D341Med (cell line): Measurements from ENCODE around the gene PNKD.

ENCODE experiments used
- DNase-seq: peaks from one replicate; pipeline ENCODE4 v3.0.0; 2012; ENCODE audit warnings: low spot score

PNKD gene, protein sequence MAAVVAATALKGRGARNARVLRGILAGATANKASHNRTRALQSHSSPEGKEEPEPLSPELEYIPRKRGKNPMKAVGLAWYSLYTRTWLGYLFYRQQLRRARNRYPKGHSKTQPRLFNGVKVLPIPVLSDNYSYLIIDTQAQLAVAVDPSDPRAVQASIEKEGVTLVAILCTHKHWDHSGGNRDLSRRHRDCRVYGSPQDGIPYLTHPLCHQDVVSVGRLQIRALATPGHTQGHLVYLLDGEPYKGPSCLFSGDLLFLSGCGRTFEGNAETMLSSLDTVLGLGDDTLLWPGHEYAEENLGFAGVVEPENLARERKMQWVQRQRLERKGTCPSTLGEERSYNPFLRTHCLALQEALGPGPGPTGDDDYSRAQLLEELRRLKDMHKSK

DNA sequence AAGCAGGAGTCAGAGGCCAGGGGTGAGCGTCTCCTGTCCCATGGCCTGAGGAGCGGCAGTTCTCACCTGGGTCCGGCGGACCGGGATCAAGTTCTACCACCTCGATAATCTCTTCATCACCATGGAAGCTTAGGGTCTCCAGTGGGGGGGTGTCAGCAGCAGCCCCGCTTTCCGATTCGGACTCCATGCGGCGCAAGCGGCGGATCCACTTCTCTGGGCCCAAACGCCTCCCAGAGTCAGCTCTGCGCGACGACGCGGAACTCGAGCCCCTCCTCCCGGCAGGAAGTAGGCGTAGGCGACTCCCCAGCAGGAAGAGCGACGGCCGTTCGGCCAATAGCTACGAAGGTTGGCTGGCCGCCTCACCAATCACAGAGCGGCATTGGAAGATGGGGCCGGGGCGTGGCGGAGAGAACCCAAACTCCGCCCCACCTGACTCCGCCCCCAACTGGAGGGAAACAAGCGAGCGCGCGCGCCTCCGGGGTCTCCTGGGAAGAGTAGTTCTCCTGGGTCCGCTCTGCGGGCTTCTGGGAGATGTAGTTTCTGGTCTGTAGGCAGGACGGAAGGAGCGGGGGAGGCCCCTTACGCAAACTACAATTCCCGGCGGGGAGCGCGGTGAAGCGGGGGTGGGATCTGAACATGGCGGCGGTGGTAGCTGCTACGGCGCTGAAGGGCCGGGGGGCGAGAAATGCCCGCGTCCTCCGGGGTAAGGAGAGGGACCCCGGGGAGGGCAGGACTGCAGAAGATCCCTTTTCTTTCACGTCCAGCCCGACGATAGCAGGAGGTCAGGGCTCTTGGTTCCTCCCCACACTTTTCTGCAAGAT is at the start of gene PNKD, which contains the start of gene AAMP:
TSS of gene PNKD (plus strand) at position 620 of the 821 bp plus-strand sequence. CDS start at position 637, 17 bp downstream.
TSS of gene AAMP (minus strand) at position 238 of the 821 bp plus-strand sequence. CDS start at position 187, 51 bp downstream.
- peak; percentile 98 for DNase-seq

- no peak for DNase-seq
Observed at GRCh38 chr2:218221000-218221399, 49.3 kb upstream of the PNKD start.

- DNase-seq: no peak
Observed at GRCh38 chr2:218223046-218223445, 47.3 kb upstream of the PNKD start.

DNA sequence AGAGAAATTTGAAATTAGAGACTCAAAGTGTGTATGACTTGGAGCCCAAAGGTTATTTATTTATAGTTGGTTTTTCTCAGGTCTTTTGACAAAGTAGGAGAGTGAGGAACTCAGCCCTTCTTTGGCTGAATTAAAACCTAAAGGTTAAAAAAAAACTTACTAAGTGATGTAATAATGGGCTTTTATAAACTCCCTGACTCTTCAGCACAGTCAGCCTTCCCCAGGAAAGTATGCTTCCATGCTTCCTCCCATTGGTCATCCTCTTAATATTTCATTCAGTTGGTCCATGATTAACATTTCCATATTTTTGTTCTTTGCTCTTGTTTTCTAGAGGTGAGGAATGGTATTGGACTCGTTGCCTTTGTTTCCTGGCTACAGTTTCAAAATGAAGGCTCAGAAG is 46.1 kb upstream of the PNKD start:
- no peak for DNase-seq

- DNase-seq: no peak
Observed at GRCh38 chr2:218226903-218227302, 43.4 kb upstream of the PNKD start.

DNA sequence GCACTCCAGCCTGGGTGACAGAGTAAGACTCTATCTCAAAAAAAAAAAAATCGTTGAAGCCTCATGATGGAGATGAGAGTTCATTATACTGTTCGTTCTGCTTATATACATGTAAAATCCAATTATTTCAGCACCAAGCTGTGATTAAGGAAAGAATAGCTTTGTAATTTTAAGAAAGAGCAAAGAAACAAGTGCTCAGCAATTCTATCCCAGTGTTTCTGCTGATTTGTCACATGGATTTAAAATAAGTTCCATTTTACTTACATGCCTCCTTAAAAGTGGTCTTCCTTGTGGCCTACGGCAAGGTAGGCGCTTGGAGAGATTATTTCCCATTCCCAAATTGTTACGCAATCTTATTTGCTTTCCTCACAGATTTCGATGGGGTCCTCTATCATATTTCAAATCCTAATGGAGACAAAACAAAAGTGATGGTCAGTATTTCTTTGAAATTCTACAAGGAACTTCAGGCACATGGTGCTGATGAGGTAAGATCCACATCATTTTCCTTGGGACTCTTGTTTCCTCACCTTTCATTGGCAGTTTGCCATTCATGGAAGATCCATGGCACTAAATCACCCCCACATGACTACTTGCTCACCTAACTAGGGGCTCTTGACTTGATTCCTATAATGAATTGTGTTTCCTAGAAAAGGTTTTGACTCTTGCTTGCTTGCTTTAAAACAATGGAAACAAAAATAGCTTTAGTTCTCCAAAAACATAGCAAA is 41.8 kb upstream of the PNKD start:
- no peak for DNase-seq

- no peak for DNase-seq
Observed at GRCh38 chr2:218229239-218229638, 41.1 kb upstream of the PNKD start.

DNA sequence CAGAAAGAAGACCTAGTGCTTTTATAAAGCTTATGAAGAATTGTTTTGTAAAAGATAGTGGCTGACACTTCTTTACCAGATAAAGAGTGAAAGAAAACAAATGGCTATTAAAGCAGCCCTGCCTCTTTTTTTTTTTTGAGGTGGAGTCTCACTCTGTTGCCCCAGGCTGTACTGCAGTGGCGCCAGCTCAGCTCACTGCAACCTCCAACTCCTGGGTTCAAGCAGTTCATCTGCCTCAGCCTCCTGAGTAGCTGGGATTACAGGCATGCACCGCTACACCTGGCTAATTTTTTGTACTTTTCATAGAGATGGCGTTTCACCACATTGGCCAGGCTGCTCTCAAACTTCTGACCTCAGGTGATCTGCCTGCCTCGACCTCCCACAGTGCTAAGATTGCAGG is 40.5 kb upstream of the PNKD start:
- no peak for DNase-seq

GRCh38 chr2:218230882-218231281 is 39.4 kb upstream of the PNKD start:
- peak; percentile 33 for DNase-seq

DNA sequence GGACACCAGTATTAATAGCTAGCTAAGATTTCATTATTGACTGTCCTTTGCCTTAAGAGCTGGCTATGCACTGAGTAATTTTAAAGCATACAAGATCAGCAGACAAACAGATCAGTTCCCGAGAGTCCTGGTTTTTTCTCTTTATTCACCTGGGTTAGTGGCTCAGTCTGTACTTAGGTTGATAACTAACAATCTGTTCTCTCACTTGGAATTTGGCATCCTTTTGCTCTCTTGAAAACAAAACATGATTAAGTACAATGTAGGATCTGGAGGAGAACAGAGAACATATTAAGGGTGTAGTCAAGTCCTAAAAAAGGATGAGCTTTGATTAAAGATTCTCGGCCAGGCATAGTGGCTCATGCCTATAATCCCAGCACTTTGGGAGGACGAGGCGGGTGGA is 36.8 kb upstream of the PNKD start:
- no peak for DNase-seq

GRCh38 chr2:218234521-218234920 is 35.8 kb upstream of the PNKD start:
- no peak for DNase-seq

DNA sequence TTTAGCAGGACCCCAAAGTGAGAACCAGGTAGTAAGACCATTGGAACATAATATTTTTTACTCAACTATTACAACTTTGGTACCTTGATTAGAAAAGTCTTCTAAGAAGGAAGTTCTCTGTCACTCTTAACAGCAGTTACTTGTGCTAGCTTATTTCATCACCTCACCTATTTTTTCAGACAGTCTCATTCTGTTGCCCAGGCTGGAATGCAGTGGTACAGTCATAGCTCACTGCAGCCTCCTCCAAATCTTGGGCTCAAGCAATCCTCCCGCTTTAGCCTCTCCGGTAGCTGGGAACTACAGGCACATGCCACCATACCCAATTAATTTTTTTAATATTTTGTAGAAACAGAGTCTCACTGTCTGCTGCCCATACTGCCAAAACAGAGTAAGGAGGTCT is 35.3 kb upstream of the PNKD start:
- no peak for DNase-seq

- DNase-seq: no peak
Observed at GRCh38 chr2:218236829-218237228, 33.5 kb upstream of the PNKD start.

GRCh38 chr2:218238887-218239286 is 31.4 kb upstream of the PNKD start:
- no peak for DNase-seq

GRCh38 chr2:218244204-218244603 is 26.1 kb upstream of the PNKD start:
- DNase-seq: no peak

DNA sequence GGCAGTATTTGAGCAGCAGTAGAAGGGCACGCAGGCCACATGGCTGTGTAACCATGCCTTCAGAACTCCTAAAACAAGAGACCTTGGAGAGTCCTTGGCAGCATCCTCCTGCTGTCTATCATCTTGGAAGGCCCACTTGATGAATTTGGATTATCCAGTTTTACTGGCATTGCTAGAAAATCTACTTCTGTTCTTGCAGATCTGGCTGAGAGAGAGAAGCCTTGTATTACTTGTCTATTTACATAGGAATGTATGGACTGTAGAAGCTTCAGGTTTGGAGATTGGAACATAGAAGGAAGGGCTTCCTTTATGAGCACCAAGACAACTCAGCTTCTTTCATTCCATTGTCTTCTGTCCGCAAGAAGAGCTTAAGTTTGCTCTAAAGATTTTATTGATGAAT is 25.7 kb upstream of the PNKD start:
- no peak for DNase-seq

DNA sequence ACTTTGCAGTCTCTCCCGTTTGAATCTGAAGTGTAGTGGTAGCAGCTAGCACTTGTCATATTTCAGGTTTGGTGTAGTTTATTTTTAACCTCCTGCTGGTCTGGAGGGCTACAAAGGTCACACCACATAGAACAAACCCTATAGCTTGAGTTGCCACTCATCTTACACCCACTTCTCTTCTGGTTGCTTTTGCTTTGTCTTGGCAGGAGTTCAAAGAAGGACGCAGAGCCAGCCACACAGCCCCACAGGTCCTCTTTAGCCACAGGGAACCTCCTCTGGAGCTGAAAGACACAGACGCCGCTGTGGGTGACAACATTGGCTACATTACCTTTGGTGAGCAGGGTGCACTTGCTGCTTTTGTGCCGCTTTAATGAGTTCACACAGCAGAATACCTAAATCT is 25.1 kb upstream of the PNKD start:
- DNase-seq: no peak

GRCh38 chr2:218249691-218250090 is 20.6 kb upstream of the PNKD start:
- DNase-seq: no peak

DNA sequence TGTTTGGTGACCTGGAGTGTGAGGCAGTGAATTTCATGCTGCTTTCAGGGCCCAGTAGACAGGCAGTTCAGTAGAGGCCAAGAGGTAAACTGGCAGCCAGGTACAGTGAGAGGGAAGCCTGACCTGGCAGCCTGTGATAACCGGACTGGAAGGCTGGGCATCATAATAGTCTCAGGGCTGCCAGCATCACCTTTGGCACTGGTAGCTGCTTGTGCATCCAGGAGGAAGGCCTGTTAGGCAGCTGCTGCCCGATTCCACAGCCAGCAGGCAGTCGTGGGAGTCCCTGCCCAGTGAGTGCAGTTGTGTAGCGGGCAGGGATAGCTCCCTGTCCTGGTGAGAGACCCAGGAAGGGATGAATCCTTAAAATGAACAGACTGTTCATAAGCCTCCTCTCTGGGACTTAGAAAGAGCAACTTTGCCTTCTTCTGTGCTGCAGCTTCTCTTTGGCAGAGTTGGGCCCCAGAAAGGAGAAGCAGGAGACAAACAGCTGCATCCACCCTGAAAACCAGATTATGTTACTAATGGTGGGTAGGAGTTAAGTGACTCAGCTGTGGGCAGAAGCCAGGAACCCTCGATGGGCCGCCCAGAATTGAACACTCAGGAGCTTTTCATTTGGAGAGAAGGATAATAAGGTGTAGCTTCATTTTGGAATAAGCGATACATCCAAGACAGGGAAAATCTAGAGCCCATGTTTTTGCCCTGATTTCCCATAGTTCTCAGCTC is 17.6 kb upstream of the PNKD start:
- DNase-seq: no peak

DNA sequence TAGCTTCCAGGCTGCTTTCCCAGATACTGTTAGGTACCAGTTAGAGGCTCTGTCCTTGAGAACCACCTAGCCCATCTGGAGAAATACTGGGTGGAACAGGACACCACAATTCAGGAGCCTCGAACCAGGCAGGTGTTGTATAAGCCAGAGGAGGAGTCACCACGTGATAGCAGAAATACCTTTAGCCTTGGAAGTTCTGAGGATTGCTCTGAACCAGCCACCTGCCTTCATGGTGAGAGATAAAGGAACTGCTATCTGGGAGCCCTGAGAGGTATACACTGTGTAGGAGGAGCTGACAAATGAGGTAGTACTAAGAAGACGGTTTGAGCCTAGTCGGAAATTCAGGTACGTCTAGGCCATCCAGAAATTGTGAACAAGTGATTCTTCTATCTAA is 17.1 kb upstream of the PNKD start:
- no peak for DNase-seq

DNA sequence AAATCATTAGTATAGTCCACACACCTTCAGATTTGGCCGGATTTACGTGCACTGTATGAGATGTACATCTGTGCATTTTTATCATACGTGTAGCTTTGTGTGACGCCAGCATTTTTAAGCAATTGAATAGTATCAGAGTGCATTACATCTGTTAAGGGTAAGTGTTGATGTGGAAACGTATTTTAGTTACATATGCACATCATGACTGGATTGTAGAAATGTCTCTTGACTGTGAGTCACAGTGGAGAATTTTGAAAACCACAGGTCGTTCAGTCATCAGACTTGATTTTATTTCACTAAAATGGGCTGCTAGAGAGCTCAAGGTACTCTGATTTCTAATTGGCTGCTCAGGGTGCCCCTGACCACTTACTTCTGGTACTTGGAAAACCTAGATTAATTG is 14.9 kb upstream of the PNKD start:
- no peak for DNase-seq
